HG03159 (cell line): Measurements from ENCODE around the gene C1QTNF4.
"Not testable (repeated sequence)": the region's sequence is repeated elsewhere in the genome, so short reads cannot be mapped to it uniquely, and the experiment has no call there.

Experiments used
- ATAC-seq: cut with Tn5 transposase; IDR thresholded peaks from one replicate; pipeline ENCODE4 v1.9.1; 2021; ENCODE audit warnings: mild to moderate bottlenecking, moderate library complexity; ENCODE audit not compliant: unreplicated experiment

Gene C1QTNF4

DNA sequence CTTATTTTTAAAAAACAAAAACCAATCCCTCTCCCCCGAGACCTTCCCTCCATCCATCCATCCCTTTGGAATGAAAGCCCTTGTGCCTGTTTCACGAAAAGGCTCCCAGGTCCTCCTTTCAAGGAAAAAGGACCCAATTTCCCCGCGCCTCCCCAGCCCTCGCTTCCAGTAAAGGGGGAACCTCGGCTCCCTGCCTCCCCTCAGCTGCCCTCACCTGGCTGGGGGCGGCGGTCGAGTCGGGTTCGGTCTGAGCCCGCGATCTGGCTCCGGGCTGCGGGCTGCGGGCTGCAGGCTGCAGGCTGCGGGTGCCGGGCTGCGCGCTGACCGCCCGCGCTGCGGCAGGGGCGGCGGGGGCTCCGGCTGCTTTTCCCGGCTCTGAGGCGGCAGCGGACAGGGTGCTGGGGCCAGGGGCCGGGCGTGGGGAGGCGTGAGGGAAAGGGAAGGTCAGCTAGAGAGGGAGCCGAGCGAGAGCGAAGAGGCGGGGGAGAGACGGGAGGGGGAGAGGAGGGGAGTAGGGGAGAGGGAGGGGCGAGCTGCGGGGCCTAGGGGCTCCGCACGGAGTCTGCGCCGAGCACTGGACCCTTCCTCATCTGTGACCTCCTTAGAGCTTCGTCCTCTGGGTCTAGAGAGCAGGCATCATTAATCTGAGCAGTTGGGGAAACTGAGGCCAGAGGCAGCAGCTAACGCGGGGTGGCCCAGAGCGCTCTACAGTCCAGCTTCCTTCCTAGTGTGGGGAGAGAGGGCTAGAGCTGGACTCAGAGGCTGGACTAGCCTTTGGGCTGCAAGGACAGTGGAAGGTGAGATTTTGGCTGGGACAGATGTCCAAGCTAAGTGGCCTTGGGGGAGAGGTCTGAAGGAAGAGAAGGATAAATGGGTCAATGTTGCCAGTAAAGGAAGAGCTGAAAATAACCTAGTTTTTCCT, at the start of gene C1QTNF4:
C1QTNF4 (minus strand) TSS at position 478 of the 922 bp plus-strand sequence. CDS start 3,601 bp downstream, outside the sequence.
- ATAC-seq = no peak

DNA sequence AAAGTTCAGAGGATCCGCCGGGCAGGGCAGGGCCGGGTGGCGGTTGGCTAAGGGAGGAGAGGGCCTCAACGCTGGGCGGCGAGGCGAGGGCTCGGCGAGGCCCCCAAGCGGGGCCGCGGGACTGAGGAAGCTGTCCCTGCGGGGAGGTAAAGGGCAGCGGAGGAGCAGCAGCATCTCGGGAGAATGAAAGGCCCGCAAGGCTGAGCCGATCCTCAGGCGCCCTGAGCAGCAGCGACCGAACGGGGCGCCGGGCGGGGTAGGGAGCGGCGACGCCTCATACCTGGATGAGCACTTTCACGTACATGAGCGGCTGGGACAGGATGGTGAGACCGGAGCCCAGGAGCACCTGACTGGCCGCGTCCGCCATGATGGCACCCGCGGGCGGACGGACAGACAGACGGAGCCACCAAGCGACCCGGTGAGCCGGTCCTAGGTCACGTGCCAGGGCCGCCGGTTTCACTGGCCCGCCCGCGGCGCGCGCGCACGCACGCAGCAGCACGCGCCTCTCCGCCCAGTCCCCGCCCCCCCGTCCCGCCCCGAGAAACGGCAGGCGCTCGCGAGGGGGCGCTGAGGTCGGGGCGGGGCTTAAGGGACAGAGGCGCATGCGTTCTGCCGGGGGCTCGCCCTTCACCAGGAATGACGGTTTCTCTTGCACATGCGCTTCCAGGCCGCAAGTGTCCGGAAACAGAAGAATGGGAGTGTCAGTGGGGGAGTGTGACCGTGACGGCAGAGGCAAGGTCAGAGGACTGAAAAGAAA, 48.1 kb upstream of the C1QTNF4 start, which contains the start of gene MTCH2:
MTCH2 (minus strand) TSS at position 461 of the 757 bp plus-strand sequence; CDS start at position 367, 94 bp downstream.
- peak; percentile 90 for ATAC-seq

- no peak for ATAC-seq
Measured at GRCh38 chr11:47641600-47642098, 47.4 kb upstream of the C1QTNF4 start.

- ATAC-seq = not testable (repeated sequence)
Measured at GRCh38 chr11:47640506-47640905, 46.3 kb upstream of the C1QTNF4 start.

- not testable (repeated sequence) for ATAC-seq
Measured at GRCh38 chr11:47636331-47636730, 42.1 kb upstream of the C1QTNF4 start.

DNA sequence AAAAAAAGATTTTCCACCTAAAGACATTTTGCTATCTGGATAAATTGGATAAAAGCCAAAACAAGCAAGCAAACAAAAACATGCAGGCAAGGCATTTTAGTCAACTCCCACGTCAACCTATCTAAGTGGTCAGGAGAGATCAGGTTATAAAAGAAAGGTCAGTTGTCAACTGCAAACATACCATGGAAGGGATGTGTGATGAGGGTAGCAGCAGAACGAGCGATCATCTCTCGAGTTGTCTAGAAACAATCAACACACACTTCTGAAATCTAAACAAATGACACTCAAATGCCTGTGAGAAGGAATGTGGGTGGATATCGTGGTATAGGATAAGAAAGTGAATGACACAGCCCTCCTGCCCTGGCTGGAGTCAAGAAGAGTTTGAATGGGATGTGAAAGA, 37.3 kb upstream of the C1QTNF4 start:
- ATAC-seq = no peak

DNA sequence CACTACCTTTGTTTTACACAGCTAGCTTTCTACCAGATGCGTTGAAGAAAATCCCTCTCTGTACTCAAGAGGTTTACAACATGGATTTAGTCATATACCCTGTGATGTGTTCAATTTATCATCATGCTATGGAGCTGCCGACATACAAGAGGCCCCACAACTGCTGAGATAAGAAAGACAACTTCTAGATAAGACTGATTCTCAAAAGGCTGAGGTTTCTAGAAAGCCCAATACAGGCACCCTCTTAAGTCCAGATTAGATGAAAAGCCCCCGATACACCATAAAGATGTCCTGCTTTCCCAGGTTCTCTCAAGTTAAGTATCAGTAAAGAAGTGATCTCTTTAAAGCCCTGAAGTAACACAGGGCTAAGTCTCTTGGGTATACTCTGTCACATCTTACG, 33.8 kb upstream of the C1QTNF4 start:
- no peak for ATAC-seq

GRCh38 chr11:47626234-47626633, 32.0 kb upstream of the C1QTNF4 start:
- ATAC-seq = no peak

DNA sequence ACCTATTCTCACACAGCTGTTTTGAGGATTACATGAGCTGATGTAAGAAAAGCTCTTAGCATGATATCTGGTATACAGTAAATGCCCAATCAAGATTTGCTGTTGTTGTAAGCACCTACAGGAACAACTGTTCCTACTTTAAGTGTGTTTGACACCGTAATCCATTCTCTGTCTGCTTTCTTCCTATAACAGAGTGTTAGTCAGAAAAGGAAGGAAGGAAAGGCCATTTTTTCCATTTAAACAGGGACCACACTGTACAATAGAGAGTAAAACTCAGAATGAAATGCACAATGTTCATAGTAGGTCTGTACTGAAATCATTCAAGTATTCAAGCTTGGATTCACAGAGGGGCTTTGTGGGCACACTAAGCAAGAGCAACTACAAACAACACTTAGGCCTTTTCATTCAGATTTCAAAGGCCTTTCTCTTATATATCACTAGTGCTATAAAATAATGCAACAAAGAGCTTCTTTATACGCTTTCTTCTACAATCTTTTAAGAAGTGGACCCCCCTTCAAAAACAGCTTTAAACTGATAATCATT, 26.7 kb upstream of the C1QTNF4 start:
- ATAC-seq = no peak

- ATAC-seq = no peak
Measured at GRCh38 chr11:47617417-47617809, 23.2 kb upstream of the C1QTNF4 start.

GRCh38 chr11:47616726-47617416, 22.7 kb upstream of the C1QTNF4 start:
- ATAC-seq = no peak

GRCh38 chr11:47615249-47615648, 21.0 kb upstream of the C1QTNF4 start:
- ATAC-seq = no peak

- ATAC-seq = peak; percentile 90
Measured at GRCh38 chr11:47611348-47611794, 17.2 kb upstream of the C1QTNF4 start.

DNA sequence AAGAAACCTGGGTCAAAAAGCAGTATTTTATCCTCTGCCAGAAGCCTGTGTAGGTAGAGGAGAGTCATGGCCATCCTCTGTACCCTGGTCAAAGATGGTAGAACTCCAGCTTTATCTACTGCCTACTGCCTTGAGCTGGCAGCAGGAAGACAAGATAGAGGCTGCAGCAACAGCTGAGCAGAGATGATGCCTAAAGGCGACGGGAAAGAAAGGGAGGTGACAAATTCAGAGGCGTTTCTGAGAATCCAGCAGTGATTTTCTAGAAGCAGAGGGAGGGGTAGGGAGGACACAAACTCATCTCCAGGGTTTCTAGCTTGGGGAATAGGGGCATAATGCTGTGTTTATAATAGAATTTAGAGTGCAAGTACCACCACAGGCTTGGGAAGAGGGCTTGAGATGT, 15.5 kb upstream of the C1QTNF4 start:
- no peak for ATAC-seq

DNA sequence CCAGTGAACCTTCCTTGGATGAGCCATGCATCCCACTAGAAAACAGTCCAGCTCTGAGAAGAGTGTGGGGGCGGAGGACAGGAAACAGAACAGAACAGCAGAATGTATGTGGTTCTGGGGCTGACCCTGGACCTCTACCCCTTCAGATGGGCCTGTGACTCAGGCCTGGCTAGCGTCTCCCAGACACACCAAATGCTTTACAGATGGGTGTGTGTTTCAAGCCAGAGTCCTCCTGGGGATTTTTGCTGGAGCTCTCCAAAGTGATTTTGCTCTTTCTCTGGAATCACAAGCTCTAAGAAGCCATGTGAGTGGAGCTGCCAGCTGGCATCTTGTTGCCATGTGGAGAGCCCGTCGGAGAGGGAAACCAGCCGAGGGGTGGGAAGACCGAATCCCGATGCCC, 13.2 kb upstream of the C1QTNF4 start:
- ATAC-seq = no peak

DNA sequence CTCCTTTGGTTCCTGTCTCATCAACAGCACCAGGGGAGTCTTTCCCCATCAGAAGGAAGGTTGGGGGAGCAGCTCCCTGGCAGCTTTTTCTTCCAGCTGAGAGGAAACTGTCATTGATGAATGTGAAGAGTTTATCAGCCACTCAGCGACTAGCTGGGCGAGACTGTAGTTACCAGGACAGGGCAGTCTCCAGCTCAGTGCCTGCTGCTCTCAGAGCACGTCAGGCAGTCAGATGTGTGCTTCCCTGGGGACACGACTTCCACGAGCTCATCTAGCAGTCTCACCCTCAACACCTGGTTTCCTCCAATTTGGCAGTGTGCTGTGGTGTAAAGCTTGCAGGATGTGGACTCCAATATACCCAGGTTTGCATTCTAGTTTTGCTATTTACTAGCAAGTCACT, 12.5 kb upstream of the C1QTNF4 start:
- ATAC-seq = no peak

GRCh38 chr11:47605921-47606320, 11.7 kb upstream of the C1QTNF4 start:
- ATAC-seq = no peak

- no peak for ATAC-seq
Measured at GRCh38 chr11:47603295-47603694, 9.1 kb upstream of the C1QTNF4 start.

DNA sequence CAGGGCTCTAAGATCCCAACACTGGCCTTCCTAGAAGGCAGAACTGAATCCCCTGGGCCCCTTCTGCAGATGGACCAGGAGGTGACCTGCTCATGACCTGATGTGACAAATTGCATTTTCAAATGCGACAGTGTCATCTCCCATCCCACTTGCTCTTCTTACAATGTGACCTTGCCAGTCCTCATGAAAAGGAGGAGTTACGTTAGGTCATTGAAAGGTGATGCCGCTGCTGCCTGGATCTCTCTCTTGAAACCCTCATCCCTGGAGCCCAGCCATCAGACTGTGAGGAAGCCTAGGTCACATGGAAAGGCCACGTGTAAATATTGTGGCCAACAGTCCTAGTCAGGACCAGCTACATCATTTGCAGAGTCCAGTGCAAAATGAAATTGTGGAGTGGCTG, 5.7 kb upstream of the C1QTNF4 start:
- ATAC-seq = no peak

- no peak for ATAC-seq
Measured at GRCh38 chr11:47595967-47596366, 1.8 kb upstream of the C1QTNF4 start.

DNA sequence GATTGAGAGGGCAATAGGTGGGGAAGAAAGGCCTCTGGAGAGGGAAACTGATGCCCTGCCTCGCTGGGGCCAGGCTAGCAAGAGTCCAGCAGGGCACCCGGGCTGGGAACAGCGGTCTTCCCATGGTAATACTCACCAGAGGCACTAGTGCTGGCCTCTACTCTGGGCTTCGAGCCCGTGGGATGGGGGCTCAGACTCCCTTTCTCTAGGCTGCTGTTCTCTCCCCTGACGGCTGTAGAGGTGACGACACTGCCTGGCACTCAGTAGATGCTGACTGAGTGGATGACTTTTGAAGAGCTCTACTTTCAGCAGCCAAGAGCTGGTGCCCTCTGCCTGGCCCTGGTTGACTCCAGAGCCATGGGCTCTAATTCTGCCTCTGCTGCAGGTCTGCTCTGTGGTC, 818 bp upstream of the C1QTNF4 start:
- no peak for ATAC-seq
